Hepatic stellate cell (primary cell): ENCODE data around the gene ACVR2A.

ENCODE experiments used
- DNase-seq: peaks from one replicate; pipeline ENCODE4 v3.0.0; 2011; ENCODE audit warnings: low spot score

ACVR2A gene

DNA sequence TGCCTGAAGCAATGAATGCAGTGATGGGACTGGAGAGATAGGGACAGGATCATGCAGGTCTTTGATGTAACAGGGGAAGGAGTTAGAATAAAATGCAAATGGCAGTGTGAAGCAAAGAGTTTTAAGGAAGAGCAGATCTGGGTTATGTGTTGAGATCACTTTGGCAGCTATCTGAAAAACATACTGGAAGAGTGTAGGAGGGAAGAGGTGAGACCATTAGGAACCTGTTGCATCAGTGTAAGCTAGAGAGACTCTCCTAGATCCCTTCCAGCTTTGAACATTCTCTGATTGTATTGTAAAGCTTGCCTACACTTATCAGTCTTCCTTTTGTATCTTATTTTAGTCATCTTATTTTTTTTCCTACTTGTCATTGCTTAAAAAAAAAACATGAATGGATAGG lies 10.5 kb downstream of the ACVR2A start:
- DNase-seq, result no peak

DNA sequence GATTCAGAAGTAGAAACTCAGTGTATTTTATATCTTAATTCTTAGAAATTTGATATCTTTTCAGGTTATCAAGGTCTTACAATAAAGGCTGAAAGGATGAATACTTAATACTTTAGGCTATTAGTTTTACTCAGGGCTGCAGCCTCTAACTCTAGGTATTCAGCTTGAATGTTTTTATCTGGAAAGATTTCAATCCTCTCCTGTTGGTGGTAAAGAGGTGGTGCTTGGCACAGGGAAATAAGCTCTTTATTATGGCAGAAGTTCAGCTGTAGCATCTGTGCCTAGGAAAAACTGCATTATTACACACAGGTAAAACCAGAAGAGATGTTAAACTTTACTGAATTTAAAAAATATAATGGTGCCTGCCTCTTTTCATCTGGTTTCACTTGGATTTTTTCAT lies 11.1 kb downstream of the ACVR2A start:
- DNase-seq, result no peak

DNA sequence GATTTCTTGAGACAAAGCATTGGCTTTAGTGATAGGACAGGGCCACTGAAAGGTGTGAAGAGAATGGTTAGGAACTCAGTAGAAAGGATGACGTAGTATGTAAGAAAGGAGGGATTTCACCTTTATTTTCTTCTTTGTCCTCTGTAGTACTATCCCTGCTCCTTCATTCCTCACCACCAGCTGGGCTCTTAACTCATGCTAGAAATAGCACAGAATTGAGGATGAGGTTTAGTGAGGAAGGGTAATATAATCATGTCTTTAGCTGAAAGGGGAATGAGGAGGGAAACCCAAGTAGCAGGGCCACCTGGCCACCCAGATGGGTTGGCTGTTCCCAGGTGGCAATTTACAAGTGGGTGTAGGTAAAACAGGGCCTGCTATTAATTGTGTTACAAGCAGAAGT lies 15.2 kb downstream of the ACVR2A start:
- no peak for DNase-seq

DNA sequence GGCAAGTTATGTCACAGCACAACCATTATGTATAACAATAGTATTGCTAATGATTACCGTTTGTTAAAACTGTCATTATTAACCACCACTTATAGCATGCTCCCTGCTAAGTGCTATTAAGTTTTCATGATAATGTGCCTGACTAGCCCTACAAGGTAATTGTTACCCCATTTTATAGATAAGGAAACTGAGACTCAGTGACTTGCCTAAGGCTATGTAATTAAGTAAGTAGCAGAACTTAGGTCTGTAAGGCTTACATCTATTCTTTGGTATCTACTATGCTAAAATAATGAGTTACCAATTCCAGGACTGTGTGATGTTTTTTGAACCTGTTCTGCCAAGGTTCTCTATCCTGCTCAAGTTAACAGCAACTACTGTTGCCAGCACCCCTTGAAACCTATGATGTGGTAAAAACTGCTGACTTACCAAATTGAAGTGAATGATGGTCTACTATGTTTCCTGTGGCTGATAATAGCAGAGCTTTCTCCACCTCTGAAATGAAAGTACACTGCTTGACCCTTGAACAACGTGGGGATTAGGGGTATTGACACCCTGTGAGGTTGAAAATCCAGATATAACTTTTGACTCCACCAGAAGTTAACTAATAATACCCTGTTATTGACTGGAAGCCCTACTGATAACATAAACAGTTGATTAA lies 18.2 kb downstream of the ACVR2A start:
- no peak for DNase-seq

DNA sequence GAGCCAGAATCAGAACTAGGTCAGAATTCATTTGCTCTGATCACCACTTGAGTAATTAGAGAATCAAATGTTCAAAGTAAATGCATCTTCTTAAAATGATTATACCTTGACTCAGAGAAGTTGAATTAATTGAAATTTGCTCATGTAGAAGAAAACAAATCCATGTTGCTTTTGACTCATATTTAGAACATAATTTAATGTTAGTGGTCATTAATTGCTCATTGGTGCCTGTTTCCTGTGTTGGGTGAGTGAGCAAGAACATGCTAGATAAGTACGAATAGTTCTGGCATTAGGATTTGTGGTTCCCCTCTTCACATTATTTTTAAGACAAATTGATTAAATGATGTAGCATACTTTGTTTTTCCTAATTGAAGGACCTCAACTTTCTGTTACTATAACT lies 19.0 kb downstream of the ACVR2A start:
- no peak for DNase-seq

DNA sequence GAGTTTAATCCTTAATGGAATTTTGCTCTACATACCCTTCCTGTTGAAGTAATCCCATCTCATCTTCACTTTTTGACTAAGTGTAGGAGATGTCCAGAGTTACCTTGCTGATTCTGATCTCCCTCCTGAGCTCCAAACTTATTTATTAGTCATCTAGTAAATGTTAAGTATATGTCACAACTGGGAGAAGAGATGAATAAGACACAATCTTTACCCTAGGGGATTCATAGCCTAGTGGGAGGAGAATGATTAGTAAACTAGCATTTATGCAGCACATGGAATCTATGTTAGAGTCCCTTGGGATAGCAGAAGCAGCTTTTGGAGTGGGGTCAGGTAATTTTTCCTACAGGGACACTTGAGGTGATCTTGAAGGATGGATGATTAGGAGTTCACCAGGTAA lies 20.7 kb downstream of the ACVR2A start:
- DNase-seq, result no peak

DNA sequence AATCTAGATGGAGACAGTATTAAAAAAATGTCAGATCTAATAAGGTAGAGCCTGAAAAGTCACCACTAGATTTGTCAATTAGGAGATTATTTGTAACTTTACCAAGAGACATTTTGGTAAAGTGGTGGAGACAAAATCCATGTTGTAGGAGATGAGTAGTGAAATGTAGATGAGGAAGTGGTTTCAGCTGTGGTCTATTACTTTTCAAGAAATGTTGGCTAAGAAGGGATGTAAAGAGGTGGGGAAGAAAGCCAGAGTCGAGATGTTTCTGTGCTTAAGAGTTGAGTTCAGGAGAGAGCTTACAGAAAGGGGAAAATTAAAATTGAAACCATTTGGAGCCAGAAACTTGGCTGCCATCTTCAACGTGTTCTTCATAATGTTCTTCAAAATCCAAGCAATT lies 22.2 kb downstream of the ACVR2A start:
- DNase-seq, result no peak

DNA sequence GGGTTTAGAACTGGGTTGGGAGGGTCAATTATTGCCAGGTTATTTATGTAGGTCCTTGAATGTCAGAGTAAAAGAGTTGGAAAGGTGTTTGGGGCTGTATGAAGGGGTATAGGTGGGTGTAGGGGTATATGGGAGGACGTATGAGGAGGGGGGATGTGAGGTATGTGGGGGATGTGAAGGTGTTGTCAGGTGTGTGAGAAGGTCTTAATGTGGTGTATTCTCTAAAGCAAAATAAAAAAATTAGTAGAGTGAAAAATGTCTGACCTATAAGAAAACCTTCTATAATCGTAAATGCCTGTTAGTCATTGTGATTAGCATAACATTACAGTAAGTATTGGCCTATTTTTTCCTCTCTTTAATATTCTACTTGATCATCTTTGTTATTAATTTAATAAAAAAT lies 25.1 kb downstream of the ACVR2A start:
- DNase-seq, result no peak

DNA sequence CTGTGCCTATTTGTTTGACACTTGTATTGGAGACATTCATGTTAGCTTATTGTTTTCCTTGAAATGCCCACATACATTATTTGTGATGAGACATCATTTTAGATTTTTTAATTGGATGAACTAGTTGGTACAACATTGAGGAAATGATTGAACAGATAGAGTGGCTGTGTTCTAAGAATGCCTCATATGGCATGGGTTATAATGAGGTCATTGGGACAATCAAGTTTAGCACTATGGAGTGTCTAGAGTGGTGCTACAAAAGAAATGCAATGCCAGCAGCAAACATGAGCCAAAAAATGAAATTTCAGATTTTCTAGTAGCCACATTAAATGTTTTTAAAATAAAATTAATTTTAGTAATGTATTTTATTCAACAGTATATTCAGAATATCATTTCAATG lies 28.1 kb downstream of the ACVR2A start:
- no peak for DNase-seq

DNA sequence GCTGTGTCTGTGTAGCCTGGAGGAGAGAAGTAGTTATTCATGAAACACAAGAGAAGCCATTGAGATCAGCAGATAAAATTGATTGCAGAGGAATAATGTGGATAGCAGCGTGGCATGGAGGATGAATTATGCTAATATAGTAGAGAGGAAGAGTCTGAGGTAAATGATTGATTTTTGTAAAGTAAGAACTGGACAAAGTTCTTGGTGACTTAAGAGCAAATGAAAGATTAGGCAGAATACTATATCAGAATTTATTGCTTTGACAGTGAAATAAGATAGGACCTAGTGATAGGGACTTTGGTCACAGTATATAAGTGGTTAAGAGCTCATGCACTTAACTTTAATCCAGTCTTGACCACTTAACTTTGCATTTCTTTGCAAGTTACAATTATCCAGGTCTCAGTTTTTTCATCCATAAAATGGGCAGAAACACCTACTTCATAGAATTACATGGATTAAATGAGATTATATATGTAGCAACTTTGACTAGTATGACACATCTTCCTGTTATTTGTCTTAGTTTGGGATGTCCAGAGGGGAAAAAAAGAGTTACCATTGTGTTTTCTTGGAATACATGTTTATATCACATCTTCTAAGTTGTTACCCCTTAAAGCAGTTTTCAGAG lies 29.1 kb downstream of the ACVR2A start:
- DNase-seq, result no peak

DNA sequence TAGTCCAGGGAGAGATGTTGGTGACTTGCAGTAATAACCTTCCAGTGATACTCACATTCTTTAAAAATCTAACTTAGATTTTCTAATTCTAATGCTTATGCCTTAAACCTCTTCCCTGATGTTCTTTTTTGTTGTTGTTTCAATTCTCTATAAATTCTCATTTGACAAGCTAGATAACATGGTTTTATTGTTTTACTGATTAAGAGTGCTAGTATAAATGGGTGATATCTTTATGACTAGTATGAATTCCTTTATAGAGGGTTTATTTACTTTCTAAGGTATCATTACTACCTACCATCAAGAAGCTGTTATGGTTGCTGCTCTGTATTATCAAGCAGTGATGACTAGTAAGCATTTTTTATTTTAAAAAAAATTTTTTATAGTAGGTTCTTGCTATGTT lies 35.0 kb downstream of the ACVR2A start:
- no peak for DNase-seq

DNA sequence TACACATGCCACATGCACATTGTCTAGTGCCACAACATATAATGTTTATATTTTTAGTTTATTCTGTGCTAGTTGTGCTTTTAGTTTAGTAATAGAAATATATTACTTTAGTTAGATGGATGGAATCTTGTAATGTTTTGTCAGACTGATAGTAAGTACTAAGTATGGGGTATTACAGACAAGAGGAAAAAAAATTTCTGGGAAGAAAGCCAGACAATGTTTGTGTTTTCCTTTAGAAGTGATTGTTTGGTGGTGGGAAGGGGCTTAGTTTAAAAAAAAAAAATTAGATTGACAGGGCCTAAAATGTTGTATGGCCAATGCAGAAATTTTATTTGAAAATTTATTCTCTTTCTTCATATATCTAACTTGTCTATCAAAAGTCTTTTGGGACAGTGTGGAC lies 37.8 kb downstream of the ACVR2A start:
- no peak for DNase-seq

DNA sequence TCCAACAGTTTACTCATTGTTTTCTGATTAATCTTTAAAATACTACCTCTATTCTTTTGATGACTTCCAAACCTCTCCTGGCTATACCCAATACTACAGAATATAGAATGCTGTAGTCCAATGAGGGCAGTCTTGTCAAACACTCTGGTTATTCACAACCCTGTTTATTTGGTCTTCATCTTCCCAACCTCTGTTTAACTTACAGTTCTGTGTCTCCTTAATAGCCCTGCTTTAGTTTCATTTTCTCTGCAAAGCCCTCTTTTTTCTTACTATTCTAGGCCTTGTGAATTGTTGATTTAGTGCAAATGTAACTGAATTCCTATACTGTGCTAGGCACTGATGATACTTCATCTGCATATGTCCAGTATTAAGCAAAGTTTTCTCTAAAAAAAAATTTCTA lies 40.0 kb downstream of the ACVR2A start:
- DNase-seq, result no peak

DNA sequence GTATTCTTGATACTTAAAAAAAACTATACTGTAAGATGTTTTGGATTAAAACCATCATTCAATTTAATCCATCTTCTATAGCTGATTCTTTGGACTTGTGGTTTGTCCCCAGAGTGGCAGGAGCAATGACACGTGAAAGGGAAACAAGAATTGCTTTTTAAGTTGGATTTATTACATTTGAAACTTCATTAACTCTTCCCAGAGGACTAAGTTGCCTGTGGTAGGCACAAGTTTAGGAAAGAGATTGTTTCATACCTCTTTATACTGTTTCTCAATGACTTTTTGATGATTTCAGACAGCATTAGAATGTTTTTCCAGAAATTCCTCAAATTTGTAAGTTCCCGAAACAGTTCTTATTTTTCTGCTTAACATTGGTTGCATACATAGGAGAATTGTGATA lies 41.3 kb downstream of the ACVR2A start:
- DNase-seq, result no peak

DNA sequence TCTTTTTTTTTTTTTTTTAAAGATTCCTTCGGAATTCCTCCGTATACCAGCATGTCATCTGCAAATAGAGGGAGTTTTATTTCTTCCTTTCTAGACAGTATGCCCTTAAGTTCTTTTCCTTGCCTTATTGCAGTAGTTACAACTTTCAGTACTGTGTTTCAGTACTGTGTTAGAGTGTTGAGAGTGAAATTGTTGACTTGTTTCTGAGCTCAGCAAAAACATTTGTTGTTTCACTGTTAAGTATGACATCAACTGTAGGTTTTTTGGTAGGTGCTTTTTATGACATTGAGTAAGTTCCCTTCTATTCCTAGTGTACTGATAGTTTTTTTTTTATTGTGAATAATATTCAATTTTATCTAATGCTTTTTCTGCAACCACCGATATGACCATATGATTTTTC lies 43.9 kb downstream of the ACVR2A start:
- no peak for DNase-seq

DNA sequence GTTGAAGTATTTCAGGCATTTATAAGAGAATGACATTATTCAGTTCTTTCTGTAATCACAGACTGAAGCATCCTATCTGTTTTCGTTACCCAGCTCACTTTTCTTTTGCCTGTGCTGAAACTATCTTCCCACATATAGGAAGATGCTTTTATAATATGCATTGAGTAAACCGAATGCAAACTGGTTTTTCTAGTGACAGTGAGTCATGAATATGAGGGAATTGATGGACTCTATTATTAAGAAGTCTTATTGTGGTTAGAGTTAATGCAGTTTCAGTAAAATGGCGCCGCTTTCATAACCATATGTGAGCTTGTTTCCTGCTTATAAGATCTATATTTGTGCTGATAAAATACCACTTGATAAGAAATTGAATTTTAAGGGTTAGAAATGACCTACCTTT lies 59.2 kb downstream of the ACVR2A start:
- DNase-seq, result no peak

DNA sequence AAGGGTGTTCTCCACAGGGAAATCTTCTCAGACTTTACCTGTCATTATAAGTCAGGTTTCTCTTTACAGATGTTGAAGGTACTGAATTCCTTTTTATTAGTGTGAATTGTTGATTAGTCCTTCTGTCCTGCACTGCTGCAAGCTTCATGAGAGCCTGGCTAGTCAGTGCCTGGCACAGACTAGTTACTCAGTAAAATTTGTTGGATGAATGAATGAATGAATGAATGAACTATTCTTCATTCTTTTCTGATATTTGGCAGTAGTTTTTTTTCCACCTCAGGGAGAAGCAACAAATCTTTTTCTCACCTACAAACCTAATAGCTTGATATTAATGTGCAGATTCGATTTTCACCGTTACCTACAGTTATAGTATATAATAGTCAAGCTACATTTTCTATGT lies 64.3 kb downstream of the ACVR2A start:
- DNase-seq, result no peak

DNA sequence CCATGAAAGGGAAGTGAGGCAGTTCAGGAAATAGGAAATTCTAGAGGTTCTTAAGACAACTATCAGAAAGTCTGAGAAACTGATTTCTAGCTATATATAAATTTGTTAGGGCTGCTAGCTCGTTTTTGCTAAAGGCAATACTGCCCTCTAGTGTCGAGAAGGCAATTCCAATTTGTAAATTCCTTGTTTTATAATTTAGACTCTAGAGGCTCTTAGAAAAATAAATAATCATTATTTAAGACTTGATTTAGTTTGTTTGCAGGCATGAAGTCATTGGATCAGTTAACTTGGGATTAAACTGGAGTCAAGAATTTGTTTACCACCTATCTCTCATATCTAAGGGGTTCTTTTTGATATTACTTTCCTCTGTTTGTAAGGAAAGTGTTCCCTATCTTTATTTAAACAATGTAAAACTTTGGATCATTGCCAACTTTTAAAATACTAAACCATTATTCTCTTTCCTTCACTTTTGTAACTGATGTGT lies 66.2 kb downstream of the ACVR2A start:
- DNase-seq, result peak; percentile 2

DNA sequence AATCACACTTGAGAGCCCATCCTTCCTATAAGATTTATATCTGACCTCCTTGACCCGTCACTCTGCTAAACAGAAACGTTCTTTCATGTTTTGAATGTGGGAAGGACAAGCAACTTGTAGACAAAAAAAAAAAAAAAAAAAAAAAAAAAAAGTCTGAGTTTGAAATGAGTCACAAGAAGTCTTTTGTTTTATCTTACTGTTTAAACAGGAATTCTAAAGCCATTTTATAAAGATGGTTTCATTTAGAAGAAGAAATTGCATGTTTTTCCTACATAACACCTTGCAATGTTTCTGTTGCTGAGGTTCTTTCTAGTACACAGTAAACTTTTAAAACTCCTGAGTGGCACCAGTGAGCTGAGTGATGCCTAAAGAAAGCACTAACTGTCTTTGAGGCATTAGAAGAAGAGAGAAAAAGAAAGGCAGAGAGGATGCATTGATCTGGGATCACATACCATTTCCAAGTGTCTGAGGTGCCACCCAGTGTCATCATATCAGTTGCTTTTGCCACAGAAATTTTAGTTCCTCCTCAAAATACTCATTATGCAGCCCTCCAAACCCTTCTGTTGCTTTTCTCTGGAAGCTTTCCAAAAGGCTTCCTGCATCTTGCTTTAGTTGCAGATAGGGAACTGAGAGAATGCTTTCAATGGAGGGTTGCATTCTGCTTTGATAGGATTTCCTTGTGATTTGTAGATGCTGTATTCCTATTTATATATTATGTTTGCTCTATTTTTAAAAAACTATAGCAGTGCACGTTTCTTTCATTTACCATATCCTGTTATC lies 69.1 kb downstream of the ACVR2A start:
- no peak for DNase-seq

DNA sequence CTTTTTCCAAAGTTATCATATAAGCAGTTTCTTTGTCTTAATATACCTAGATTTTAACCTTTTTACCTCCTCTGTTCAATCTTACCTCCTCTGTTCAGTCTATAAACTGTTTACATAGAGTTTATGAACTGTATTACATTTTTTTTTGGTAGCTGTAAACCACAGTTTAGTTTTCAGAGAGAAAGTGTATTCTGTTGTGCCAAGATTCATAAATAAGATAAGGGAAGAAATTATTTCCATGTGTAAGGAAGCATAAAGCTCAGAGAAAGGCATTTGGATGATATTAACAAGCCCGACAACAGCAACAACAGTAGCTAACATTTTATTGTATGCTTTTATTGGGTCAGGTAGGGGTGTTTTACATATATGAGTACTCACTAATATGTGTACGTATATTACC lies 71.2 kb downstream of the ACVR2A start:
- no peak for DNase-seq

DNA sequence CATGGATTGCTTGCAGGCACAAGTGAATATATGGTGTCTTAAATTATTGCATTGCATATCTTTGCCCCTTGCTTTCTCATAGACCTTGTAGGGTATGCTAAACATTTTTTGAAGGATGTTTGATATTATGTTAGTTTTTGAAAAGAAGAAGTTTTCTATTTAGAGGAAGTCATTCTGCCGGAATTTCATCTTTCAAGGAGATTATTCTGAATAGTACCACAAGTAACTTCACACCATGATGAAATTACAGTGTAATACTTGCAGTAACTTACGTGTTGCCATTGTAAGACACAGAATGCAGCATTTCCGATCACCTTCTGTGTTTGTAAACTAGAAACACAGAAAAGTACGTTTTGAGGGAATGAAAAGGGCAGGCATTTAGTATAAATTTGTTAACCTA lies 71.9 kb downstream of the ACVR2A start:
- DNase-seq, result no peak

DNA sequence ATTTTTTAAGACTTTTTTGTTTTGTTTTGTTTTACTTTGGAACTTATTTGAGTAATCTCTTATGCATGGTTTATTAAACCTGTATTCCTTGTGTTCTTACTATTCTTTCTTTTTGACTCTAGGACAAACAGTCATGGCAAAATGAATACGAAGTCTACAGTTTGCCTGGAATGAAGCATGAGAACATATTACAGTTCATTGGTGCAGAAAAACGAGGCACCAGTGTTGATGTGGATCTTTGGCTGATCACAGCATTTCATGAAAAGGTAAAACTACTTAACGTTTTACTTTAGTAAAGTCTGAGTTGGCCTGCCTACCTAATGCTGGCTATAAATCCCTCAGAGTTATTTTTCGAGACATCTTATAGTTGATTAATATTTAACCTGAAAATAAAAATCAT lies 72.3 kb downstream of the ACVR2A start:
- no peak for DNase-seq

DNA sequence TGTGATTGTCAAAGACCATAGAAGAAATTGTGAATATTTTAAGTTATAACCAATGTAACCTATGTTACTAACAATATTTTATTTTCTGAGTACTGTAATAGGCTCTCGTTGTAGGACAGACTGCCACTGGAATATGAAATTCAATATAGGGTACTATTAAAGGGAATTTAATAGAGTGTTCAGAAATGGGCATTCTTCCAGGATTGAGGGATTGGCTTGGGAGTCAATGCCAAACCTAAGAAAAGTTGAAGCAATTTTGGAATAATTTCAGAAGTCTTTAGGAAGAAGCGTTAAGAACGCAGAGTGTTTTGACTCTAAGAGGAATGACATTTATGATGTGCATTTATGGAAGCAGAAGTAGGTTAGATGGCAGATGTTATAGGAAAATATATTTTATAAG lies 79.0 kb downstream of the ACVR2A start:
- no peak for DNase-seq

DNA sequence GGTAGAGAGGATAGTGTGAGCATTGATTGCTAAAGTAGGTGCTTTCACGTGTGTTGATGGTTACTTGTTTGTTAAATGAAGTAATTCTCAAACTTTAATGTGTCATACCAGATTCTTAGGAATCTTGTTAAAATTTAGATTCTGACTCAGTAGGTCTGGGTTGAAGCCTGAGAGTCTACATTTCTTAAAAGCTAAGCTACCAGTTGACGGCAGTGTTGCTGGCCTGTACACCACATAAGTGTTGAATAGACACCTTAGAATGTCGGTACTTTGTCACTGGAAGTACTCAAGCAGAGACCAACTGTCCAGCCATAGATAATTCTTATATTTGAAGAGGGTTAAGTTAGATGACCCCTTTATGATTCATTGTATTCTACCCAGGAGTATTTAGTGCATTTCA lies 79.8 kb downstream of the ACVR2A start:
- DNase-seq, result no peak
